Cardiac fibroblast (primary cell): ENCODE measurements around the gene CATSPERD.

Experiments
- DNase-seq, 2 donors: peaks; one replicate each; pipeline versions ENCODE4 v3.0.0 to v3.0.0-alpha.2; 2010; ENCODE audit warnings: low read depth in 2 of 2
- H3K4me3 ChIP-seq, 2 donors: replicated peaks in 1 of 2; 1 replicate in 1 of 2; 2 replicates in 1 of 2; pipeline ENCODE4 v1.5.1; 2011; ENCODE audit warnings: low read depth in 2 of 2, low read length in 2 of 2, mild to moderate bottlenecking in 2 of 2, moderate library complexity in 1 of 2
- CTCF ChIP-seq: IDR thresholded peaks from one replicate; pipeline ENCODE4 v1.5.1; 2011; ENCODE audit warnings: low read depth, mild to moderate bottlenecking, low read length, inconsistent platforms

Gene CATSPERD

GRCh38 chr19:5823579-5824281 is 103.3 kb downstream of the CATSPERD start:
- TF ChIP-seq CTCF, result peak; percentile 8
- DNase-seq, result peak in 1 of 2 donors; percentile 13
- no peak overlapping the region for H3K4me3 ChIP-seq

GRCh38 chr19:5824751-5825150 is 104.3 kb downstream of the CATSPERD start:
- no peak for TF ChIP-seq CTCF
- H3K4me3 ChIP-seq, result no peak overlapping the region
- DNase-seq, result no peak

GRCh38 chr19:5825178-5825577 is 104.7 kb downstream of the CATSPERD start:
- TF ChIP-seq CTCF, result no peak
- DNase-seq, result no peak
- H3K4me3 ChIP-seq, result no peak overlapping the region

GRCh38 chr19:5826531-5827341 is 106.3 kb downstream of the CATSPERD start:
- DNase-seq, result peak; percentile 23 to 47
- TF ChIP-seq CTCF, result peak; percentile 8
- no peak overlapping the region for H3K4me3 ChIP-seq

GRCh38 chr19:5827342-5827890 is 107.0 kb downstream of the CATSPERD start:
- TF ChIP-seq CTCF, result no peak
- peak overlapping the region; percentile 36 to 56 for H3K4me3 ChIP-seq
- no peak for DNase-seq

GRCh38 chr19:5827891-5828660 is 107.6 kb downstream of the CATSPERD start:
- peak overlapping the region; percentile 56 to 69 for H3K4me3 ChIP-seq
- TF ChIP-seq CTCF, result no peak
- DNase-seq, result peak; percentile 87 to 94
